Measurements from ENCODE around the gene ACKR3.

The ACKR3 gene

GRCh38 chr2:236612737-236613136 is 43.1 kb downstream of the ACKR3 start:
- DNase-seq (ENCODE audit: low spot score), result no peak

GRCh38 chr2:236613612-236614011 is 44.0 kb downstream of the ACKR3 start:
- no peak for DNase-seq (ENCODE audit: low spot score)

GRCh38 chr2:236614551-236614950 is 44.9 kb downstream of the ACKR3 start:
- no peak for DNase-seq (ENCODE audit: low spot score)

- DNase-seq (ENCODE audit: low spot score), result no peak
These were observed 46.4 kb downstream of the ACKR3 start for GRCh38 chr2:236616031-236616430.

- no peak for DNase-seq (ENCODE audit: low spot score)
These were observed 47.0 kb downstream of the ACKR3 start for GRCh38 chr2:236616624-236617023.

GRCh38 chr2:236617221-236617737 is 47.7 kb downstream of the ACKR3 start:
- DNase-seq (ENCODE audit: low spot score), result no peak

- no peak for DNase-seq (ENCODE audit: low spot score)
These were observed 48.2 kb downstream of the ACKR3 start for GRCh38 chr2:236617796-236618195.

- DNase-seq (ENCODE audit: low spot score), result no peak
These were observed 48.7 kb downstream of the ACKR3 start for GRCh38 chr2:236618370-236618769.

GRCh38 chr2:236619910-236620612 is 50.4 kb downstream of the ACKR3 start:
- DNase-seq (ENCODE audit: low spot score), result no peak

- DNase-seq (ENCODE audit: low spot score), result no peak
These were observed 52.2 kb downstream of the ACKR3 start for GRCh38 chr2:236621786-236622185.

GRCh38 chr2:236622201-236622600 is 52.6 kb downstream of the ACKR3 start:
- DNase-seq (ENCODE audit: low spot score), result no peak

- no peak for DNase-seq (ENCODE audit: low spot score)
These were observed 53.0 kb downstream of the ACKR3 start for GRCh38 chr2:236622660-236623059.

GRCh38 chr2:236623816-236624215 is 54.2 kb downstream of the ACKR3 start:
- no peak for DNase-seq (ENCODE audit: low spot score)

GRCh38 chr2:236625156-236625690 is 55.6 kb downstream of the ACKR3 start:
- no peak for DNase-seq (ENCODE audit: low spot score)

- peak; percentile 58 for DNase-seq (ENCODE audit: low spot score)
These were observed 56.9 kb downstream of the ACKR3 start for GRCh38 chr2:236626391-236627150.

GRCh38 chr2:236627193-236627592 is 57.6 kb downstream of the ACKR3 start:
- no peak for DNase-seq (ENCODE audit: low spot score)

- no peak for DNase-seq (ENCODE audit: low spot score)
These were observed 58.2 kb downstream of the ACKR3 start for GRCh38 chr2:236627841-236628240.

- no peak for DNase-seq (ENCODE audit: low spot score)
These were observed 58.8 kb downstream of the ACKR3 start for GRCh38 chr2:236628256-236628901.

- DNase-seq (ENCODE audit: low spot score), result no peak
These were observed 59.5 kb downstream of the ACKR3 start for GRCh38 chr2:236628981-236629605.

GRCh38 chr2:236629961-236630872 is 60.6 kb downstream of the ACKR3 start:
- peak; percentile 51 for DNase-seq (ENCODE audit: low spot score)

GRCh38 chr2:236631281-236631855 is 61.7 kb downstream of the ACKR3 start:
- no peak for DNase-seq (ENCODE audit: low spot score)

Measured in globus pallidus (tissue), 1 donor.